Measurements from ENCODE around the gene DGKD.
A peak's percentile ranks its signal among the peaks of the same experiment; 100 is the strongest.

DGKD gene

DNA sequence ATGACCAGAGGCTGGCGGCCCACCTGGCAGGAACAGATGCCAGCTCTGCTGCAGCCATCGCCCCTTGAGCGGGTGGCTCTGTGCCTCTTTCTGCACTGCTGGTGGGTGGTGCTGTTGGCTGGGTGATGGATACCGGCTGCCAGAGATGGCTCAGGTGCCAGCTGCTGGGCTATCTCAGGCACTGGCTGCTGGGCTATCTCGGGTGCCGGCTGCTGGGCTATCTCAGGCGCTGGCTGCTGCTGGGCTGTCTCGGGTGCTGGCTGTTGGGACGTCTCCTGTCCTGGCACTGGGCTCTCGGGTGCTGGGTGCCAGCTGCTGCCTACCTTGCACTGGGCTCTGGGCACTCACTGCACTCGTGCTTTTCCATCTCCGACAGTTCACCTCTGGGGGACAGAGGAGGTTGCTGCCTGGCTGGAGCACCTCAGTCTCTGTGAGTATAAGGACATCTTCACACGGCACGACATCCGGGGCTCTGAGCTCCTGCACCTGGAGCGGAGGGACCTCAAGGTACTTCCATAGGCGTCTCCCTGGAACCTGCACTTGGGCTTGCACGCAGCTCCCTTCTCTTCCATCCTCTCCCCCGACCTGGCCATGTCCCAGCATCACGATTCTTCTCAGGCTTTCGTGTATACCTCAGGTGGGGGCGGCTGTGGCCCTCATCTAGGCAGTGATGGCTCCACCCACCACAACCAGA is 113.9 kb downstream of the DGKD start:
- no peak for DNase-seq (ENCODE audit: low read depth, low spot score)
- no peak overlapping the region for H3K27ac ChIP-seq

DNA sequence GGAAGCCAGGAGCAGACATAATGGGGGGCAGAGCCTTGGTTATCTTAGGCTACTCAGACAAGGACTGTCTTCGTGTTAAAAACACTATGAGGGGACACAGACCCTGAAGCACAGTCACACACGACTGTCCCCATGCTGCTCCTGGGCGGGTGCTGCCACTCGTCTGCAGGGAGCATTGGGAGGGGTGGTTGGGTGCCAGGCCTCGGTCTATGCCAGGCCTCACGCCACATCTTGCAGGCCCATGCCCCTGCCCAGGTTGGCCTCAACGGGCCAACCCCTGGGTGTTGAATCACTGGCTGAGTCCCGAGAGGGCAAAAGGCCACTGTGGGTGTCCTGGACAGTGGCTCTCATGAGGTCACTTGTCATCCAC is 114.4 kb downstream of the DGKD start:
- no peak overlapping the region for H3K27ac ChIP-seq
- no peak for DNase-seq (ENCODE audit: low read depth, low spot score)

DNA sequence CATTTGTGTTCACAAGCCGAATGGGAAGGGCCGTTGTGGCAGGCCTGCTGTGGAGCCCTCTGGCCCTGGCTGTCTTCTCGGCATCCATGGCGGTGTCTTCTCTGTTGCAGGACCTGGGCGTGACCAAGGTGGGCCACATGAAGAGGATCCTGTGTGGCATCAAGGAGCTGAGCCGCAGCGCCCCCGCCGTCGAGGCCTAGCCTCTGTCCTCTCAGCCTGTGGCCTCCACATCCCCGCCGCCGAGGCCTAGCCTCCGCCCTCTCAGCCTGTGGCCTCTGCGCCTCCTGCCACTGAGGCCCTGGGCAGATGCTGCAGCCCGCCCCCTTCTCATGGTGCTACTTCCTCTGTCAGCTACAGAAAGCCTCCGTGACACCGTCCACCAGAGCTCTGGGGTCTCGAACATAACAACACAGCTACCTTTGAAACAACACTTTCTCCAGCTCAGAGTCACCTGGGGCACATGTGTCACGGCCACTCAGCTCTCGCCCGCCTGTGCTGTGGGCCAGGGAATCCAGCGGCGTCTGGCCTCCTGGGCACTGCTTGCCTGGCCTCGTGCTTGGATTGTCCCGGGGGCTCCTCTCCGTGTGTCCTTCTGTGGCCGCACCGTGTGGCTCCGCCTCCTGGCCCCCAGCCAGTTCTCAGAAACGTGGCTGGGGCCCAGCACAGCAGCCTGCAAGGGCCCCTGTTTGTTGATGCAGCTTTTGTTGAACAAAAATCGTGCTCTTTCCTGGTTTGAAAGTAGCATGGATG is 115.1 kb downstream of the DGKD start:
- no peak for DNase-seq (ENCODE audit: low read depth, low spot score)
- no peak overlapping the region for H3K27ac ChIP-seq

DNA sequence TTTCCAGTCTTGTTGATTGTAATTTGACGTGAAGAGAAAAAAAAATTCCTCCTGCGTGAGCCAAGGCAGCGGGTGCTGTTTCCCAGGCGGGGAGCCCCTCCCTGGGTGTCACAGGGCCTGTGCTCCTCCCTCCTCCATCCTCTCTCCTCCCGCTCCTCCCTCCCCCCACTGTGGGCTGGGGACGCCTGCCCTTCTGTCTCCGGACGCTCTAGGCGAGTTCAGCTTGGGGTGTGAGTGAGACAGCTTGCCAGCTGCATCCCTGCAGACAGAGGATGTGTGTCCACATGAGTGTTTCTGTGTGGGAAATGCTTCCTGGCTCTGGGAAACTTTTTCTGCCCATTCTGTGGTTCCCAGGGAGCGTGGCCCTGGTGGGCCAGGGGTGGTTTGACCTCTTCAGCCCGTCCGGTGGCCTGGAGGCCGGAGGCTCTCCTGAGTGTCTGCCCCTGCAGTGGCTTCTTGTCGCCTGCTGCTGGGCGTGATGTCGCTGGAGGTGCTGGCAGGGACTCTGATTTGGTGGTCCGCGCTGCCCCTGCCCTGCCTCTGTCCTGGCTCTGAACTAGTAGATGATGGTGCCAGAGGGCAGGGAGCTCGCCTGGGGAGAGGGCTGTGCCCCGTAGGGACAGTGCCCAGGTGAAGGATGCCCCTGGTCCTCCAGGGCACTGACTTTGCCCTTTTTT is 115.9 kb downstream of the DGKD start:
- no peak for DNase-seq (ENCODE audit: low read depth, low spot score)
- no peak overlapping the region for H3K27ac ChIP-seq

DNA sequence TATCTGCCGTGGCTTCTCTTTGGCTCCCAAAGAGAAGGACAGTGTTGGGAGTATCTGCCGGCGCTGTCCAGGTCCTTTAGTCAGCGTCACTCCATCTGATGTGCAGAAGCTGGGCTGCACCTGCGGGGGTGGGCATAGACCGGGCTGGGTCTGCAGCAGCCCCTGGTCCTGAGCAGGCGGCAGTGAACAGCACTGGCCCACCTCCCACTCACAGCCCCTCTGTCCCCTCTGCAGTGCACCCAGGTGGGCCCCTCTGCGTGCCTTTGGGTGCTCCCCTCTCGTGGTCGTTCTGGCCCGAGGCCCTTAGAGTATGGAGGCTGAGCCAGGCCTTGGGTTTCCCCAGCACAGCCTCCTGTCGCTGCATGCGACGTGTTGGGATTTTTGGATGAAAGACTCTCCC is 116.5 kb downstream of the DGKD start:
- no peak for DNase-seq (ENCODE audit: low read depth, low spot score)
- no peak overlapping the region for H3K27ac ChIP-seq

DNA sequence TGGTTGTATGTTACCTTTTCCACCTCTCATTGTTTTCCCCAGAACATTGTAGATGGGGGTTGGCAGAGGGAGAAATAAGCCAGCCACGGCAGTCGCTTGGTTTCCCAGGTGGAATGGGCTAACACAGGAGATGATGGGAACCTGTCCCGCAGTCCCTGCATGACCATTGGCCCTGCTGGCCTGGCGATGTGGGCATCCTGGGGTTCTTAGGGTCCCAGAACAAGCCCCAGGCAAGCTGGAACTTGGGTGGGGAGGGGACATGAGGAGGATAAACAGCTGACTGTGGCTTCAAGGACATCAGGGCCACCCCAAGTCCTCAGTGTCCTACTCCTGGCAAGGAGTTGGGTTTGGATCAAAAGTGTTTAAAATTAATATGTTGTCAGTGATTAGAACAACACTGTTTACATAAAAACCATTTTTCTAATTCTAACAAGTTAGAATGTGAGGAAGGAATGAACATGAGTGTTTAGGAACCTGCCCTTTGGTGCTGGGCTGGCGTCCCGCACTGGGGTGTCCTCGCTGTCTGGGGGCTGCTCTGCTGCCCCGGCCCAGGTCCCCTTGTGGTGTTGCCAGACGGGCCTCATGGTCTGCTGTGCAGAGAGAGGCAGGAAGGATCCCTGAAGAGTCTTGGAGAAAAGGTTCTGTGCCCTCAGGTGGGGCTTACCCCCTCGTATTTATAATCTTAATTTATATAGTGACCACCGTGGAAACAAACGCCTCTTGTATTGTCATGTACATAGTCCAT is 117.2 kb downstream of the DGKD start:
- DNase-seq (ENCODE audit: low read depth, low spot score), result no peak
- no peak overlapping the region for H3K27ac ChIP-seq

DNA sequence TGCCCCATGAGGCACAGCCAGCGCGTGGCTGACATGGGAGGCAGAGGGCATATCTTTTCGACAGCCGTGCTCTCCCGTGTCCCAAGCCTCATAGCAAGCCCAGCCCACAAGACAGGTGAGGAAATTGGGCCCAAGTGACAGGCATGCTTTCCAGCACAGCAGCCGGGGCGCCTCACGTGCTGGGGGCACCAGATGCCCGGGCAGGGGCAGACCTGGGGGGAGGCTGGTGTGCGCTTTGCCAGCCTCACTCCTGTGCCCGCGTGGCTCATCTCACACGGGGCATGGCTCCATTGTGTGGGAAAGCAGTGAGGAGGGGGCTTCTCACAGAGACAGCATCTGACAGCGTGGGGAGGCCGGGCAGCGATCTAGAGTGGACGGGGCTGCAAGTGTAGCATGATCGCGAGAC is 119.1 kb downstream of the DGKD start:
- no peak for DNase-seq (ENCODE audit: low read depth, low spot score)

DNA sequence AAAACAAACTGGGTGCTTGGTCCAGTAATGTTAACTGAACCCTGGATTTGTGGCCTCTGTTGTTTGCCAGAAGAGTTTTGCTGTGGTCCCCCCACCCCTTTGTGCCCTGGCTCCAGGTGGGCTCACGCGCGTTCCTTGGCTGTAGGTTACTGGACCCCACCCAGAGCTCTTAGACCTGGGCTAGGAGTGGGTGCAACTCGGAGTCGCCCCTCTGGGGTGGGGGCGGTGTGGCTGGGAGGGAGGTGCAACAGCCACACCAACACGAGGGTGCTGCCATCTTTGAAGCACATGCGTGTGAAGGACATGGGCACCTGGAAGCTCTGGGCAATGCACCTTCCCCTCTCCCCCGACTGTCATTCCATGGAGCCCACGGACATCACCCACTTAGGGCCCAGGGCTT is 119.6 kb downstream of the DGKD start:
- DNase-seq (ENCODE audit: low read depth, low spot score), result no peak

More for the DNA sequence above, 119.1 kb downstream of the DGKD start:
- H3K27ac ChIP-seq, result no peak overlapping the region

DNA sequence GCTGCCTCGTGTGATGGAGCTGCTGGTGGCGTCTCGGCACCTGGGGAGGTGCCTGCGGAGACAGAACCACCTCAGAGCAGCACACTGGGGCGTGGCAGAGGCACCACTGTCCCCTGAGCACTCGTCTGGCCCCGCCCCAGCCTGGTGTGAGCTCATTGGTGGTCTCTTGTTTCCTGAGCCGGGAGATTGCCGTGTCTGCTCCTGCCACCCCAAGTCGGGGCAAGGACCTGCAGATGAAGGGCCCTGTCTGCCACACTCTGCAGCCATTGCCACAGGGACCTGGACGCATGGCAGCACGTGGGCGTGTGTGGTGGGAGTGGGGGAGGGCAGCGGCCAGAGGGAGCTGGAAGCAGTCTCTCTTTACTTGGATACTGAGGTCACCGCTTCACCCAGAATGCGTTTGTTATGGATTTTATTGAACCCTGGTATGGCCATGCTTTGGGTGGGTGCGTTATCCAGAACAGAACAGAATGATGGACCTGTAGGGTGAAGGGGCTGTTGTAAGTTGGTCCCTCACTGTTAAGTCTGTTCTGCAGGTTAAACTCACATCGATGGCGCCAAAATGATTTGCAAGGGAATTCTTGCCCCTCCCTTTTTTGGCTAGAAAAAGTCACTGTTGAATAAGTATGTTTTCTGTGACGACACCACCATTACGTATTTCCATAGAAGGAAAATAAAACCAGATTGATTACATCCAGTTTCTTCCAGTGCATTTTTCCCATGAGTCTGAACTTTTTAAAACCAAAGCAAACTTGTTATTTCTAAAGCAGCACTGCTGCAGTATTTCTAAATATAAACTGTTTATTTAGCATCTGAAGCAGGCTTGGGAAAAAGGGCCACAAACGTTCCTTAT is 120.2 kb downstream of the DGKD start:
- no peak overlapping the region for H3K27ac ChIP-seq
- no peak for DNase-seq (ENCODE audit: low read depth, low spot score)

More for the DNA sequence above, 119.6 kb downstream of the DGKD start:
- H3K27ac ChIP-seq, result no peak overlapping the region

DNA sequence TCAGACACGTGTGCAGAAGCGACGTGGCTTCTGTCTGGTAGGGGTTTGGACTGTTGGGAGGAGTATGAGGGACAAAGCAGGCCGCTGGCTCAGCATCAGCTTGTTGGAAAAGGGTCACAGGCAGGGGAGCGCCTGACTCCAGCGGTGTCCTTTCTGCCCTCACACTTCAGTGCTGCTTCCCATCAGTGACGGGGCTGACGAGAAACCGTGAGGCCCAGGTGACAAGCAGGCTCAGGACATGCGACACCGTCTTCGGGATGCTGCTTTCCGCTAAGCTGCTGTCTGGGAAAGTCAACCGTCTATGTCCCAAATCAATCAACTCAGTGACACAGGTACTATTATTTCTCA is 121.7 kb downstream of the DGKD start:
- no peak for DNase-seq (ENCODE audit: low read depth, low spot score)
- no peak overlapping the region for H3K27ac ChIP-seq

DNA sequence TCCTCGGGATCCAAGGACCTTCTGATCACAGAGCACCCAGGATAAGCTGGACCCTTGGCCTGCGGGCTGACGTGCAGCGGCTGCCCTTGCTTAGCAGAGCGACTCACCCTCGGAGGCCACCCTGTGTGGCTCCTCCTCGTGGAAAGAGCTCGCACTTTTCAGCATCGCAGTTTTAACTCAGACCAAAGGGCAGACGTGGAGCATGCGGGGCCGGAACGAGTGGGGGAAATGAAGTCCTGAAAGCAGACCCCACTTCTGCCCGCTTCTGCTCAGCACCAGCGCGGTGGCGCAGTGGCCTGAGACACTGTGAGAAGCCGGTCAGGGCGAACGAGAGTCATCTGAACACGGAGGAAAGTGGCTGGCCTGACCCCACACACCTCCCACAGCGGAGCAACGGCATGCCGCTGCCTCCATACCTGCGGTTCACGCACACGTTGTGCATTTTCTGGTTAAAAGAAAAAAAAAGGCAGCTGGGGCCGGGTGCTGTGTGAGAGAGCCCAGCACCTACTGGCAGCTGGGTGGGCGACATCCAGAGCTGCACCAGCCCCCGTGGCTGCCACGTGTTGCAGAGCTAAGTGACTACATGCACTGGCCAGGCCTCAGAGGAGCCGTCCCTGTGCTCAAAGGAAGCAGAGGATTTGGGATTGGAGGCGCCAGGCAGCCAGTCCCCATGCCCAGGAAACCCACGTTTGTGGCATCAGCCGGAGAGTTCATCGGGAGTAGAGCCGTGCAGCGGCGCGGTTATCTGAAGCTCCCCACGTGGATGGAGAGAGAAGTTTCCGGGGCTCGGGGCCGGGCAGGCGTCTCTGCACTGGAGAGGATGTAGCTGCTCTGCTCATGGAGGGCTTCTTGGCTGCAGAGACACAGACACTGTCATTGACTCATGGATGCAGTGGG is 122.6 kb downstream of the DGKD start:
- no peak for DNase-seq (ENCODE audit: low read depth, low spot score)
- no peak overlapping the region for H3K27ac ChIP-seq

DNA sequence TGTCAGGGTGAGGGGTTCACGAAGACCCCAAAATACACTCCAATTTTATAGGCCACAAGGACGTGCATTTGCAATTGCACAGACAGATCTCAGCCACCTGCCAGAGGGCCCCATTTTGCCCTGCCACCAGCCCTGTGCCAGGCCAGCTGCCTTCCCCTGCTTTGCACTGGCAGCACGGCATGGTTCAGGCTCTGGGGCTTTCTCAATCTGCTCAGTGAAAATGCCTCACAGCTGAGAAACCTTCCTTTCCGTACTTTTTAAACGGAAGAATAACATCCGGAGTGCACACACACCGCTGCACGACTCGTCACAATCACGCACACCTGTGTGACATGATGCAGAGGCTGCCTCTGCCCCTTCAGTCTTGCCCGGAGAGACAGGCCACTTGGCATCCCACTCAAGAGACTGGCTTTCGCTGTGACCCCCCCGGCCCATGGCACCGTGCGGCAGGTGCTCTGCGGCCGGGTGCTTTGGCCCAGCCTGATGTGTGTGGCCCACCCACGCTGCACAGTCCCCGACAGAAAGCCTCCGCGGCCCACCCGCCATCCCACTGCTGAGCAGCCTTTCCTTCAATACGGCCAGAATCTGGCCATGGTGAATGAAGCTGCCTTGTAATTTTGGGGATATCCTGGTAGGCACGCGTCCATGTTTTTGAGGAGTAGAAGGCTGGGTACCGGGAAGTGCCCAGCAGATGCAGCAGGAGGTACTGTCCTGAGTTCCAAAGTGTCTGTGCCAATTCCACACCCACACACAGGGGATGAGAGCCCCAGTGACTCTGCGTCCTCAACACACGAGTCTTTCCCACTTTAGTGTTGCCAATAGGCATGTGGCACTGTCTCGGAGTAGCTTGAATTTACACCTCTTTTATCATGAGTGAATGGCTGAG is 123.5 kb downstream of the DGKD start:
- H3K27ac ChIP-seq, result no peak overlapping the region
- no peak for DNase-seq (ENCODE audit: low read depth, low spot score)

DNA sequence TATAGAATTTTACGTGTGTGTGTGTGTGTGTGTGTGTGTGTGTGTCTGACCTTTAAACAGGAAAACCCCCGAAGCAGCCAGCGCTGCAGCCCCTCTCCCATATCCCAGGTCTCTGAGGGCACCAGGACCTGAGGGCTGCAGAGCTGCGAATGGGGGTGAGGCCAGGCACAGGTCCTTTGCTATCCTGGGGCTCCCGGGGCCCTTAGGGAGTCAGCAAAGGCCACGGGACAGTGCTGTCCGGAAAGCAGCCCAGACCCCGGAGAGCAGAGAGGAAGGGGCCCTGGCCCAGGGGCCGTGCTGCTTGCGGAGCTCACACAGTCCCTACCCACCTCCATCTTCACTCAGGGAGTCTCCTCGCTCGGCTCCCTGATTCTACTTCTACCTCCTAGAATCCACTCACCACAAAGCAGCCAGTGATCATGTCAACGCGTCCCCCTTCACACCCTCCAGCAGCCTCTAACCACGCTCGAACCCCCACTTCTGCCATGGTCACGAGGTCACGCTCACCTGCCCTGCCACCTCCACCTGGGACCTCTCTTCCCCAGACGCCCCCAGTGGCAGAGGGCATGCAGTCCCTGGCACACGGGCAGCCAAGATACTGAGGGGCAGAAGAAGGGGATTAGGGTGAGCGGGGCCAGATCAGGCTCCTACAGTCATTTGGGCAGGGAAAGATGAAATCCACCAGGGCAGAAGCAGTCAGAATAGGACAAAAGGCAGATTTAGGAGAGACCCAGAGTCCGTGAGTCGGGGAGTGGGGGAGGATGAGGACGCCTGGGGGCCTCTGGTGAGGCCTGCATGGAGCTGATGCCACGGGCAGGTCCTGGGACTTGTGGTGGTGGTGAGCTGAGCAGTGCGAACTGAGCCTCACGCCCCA is 125.6 kb downstream of the DGKD start:
- DNase-seq (ENCODE audit: low read depth, low spot score), result no peak
- H3K27ac ChIP-seq, result peak overlapping the region; percentile 86

DNA sequence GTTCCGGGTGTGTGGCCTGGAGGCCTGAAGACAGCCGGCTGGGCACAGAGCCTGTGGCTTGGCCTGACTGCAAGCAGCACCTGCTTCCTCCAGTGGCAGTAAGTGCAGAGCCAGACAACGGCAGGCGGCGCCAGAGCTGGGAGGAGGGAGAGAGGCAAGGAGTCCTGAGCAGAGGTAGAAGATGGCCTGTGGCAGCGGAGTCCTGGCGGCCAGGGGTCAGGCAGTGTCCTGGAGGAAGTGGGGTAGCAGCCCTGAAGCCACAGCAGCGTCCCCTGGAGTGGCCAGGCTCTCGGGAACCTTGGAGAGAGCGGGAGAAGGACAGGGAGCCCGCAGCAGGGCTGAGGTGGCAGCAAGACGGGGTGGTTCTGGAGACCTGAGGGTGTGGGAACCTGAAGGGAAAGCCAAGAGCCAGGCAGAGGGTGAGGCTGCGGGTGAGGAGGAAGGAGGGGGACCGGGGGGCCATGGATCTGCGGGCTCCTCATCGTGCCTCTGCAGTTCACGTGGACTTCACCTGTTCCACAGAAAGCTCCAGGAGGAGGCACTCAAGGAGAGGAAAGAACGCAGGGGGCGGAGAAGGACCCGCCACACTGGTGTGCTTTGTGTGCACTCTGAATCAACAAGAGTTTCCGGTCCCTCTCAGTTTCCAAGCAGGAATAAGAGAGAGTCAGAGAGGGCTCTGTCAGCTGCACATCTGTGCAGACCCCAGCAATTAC is 126.4 kb downstream of the DGKD start:
- DNase-seq (ENCODE audit: low read depth, low spot score), result no peak
- peak overlapping the region; percentile 86 for H3K27ac ChIP-seq

DNA sequence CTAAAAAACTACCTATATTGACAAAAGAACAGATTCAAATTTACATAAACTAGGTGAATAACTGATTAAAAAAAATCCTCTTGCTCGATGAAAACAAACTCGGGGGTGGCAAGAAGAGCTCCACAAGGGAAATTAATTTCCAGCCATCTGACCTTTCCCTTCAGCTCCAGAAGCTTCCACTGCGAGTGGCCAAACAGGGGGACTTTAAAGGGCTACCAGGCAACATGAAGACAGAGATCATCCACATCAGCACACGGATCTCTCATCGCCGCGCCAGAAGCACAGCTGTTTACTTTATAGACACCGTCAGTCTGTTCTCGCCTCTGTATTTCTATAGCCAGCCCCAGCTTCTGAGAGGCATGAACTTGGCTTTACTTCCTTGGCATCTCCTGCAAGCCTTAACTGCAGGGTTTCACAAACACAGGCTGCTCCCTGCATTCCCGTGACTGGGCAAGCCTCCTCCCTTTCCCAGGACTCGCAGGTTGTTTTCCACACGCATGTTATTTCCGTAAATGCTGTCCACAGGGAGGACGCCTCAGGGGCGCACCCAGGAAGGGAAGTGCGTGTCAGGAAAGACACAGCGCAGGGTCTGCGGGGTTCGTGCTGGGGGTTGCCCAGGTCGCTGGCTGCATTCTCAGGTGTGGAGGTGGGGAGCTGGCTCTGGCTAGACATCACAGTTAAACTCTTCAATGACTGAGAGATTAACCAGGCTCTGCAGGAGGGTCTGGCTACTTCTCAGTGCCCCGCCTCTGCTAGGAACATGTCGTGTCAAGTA is 127.3 kb downstream of the DGKD start:
- peak; percentile 66 for DNase-seq (ENCODE audit: low read depth, low spot score)
- H3K27ac ChIP-seq, result peak overlapping the region; percentile 86

DNA sequence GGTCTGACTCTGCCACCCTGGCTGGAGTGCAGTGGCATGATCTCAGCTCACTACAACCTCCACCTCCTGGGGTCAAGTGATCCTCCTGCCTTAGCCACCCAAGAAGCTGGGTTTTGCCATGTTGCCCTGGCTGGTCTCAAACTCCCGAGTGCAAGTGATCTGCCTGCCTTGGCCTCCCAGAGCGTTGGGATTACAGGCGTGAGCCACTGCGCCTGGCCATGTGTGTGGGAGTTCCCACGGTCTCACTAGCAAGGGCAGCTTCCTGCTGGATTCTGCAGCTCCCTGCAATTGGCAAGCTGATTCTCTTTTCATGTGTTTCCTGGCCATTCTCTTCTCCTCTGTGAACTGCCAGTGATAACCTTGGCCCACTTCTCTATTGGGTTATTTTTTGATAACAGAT is 128.3 kb downstream of the DGKD start:
- no peak for DNase-seq (ENCODE audit: low read depth, low spot score)
- peak overlapping the region; percentile 86 for H3K27ac ChIP-seq
